HAP-1 (cell line): ENCODE results near the gene POLR3A.

Experiments
- DNase-seq, 2 experiments: peaks; one replicate each; pipeline ENCODE4 v3.0.0-alpha.2; 2016 to 2020; ENCODE audit warnings: low spot score in 2 of 2
- H3K27me3 ChIP-seq: fragments of 250-450 bp; sonication (Bioruptor Pico); 2 replicates; pipeline ENCODE4 v1.5.1; 2020; ENCODE audit warnings: low read depth, mild to moderate bottlenecking, moderate library complexity
- H3K36me3 ChIP-seq: fragments of 250-450 bp; sonication (Bioruptor Pico); replicated peaks from 2 replicates; pipeline ENCODE4 v1.5.1; 2020; ENCODE audit warnings: mild to moderate bottlenecking
- H3K4me1 ChIP-seq: fragments of 250-450 bp; sonication (Bioruptor Pico); 2 replicates; pipeline ENCODE4 v1.5.1; 2020; ENCODE audit warnings: mild to moderate bottlenecking
- H3K4me3 ChIP-seq: fragments of 250-450 bp; sonication (Bioruptor Pico); 2 replicates; pipeline ENCODE4 v1.5.1; 2020; ENCODE audit warnings: mild to moderate bottlenecking, moderate library complexity
- H3K9me3 ChIP-seq: fragments of 250-450 bp; sonication (Bioruptor Pico); 2 replicates; pipeline ENCODE4 v1.5.1; 2020; ENCODE audit warnings: mild to moderate bottlenecking, moderate library complexity
- in situ Hi-C: fragments of 300-500 bp; cut with MboI; formaldehyde crosslinking; loops from 3 replicates; pipeline ENCODE4 v1.14.3; 2020; ENCODE audit warnings: low sequenced_read_pairs, inconsistent platforms, mixed read lengths

Gene POLR3A

GRCh38 chr10:77977016-77977415 is 52.3 kb downstream of the POLR3A start:
- in situ Hi-C loops, result loop anchor here (10.0 kb wide), 1 partner anchor 122 kb away; no protein-coding TSS in a partner anchor
- Histone ChIP-seq H3K36me3 (peaks cover 53% of the 10 kb centered on the region), H3K27me3 (no peaks in the 10 kb centered on the region), H3K9me3 (no peaks in the 10 kb centered on the region), H3K4me1 (no peaks in the 10 kb centered on the region), H3K4me3 (no peak overlapping the region)
- no peak for DNase-seq

- H3K4me3 ChIP-seq, result no peak overlapping the region
- no peaks in the 10 kb centered on the region for H3K9me3 ChIP-seq
- DNase-seq, result no peak
- in situ Hi-C loops, result loop anchor here (10.0 kb wide), 1 partner anchor 120 kb away; no protein-coding TSS in a partner anchor
- H3K36me3 ChIP-seq, result peaks cover 38% of the 10 kb centered on the region
- peaks cover 7% of the 10 kb centered on the region; the same call in 1 of the 2 replicates for H3K4me1 ChIP-seq
- no peaks in the 10 kb centered on the region for H3K27me3 ChIP-seq
Observed at GRCh38 chr10:77975086-77975666, 54.1 kb downstream of the POLR3A start.

GRCh38 chr10:77974396-77975074 is 54.8 kb downstream of the POLR3A start:
- in situ Hi-C loops, result loop anchor here (10.0 kb wide), 1 partner anchor 120 kb away; no protein-coding TSS in a partner anchor
- H3K27me3 ChIP-seq, result no peaks in the 10 kb centered on the region
- peaks cover 7% of the 10 kb centered on the region; the same call in 1 of the 2 replicates for H3K4me1 ChIP-seq
- H3K9me3 ChIP-seq, result no peaks in the 10 kb centered on the region
- DNase-seq, result peak in 1 of 2 experiments; percentile 49
- no peak overlapping the region for H3K4me3 ChIP-seq
- peaks cover 32% of the 10 kb centered on the region for H3K36me3 ChIP-seq

GRCh38 chr10:77973276-77973675 is 56.0 kb downstream of the POLR3A start:
- Histone ChIP-seq H3K9me3 (no peaks in the 10 kb centered on the region), H3K27me3 (no peaks in the 10 kb centered on the region), H3K4me3 (no peak overlapping the region), H3K4me1 (peaks cover 7% of the 10 kb centered on the region; the same call in 1 of the 2 replicates), H3K36me3 (peaks cover 22% of the 10 kb centered on the region)
- in situ Hi-C loops, result loop anchor here (10.0 kb wide), 1 partner anchor 118 kb away; no protein-coding TSS in a partner anchor
- no peak for DNase-seq

GRCh38 chr10:77972148-77972547 is 57.2 kb downstream of the POLR3A start:
- Histone ChIP-seq H3K4me3 (no peak overlapping the region), H3K27me3 (no peaks in the 10 kb centered on the region), H3K36me3 (peaks cover 10% of the 10 kb centered on the region), H3K9me3 (no peaks in the 10 kb centered on the region), H3K4me1 (peaks cover 7% of the 10 kb centered on the region; the same call in 1 of the 2 replicates)
- DNase-seq, result no peak
- in situ Hi-C loops, result loop anchor here (10.0 kb wide), 1 partner anchor 117 kb away; no protein-coding TSS in a partner anchor

- Histone ChIP-seq H3K36me3 (peaks cover 7% of the 10 kb centered on the region), H3K9me3 (no peaks in the 10 kb centered on the region), H3K27me3 (no peaks in the 10 kb centered on the region), H3K4me3 (no peak overlapping the region), H3K4me1 (peaks cover 7% of the 10 kb centered on the region; the same call in 1 of the 2 replicates)
- DNase-seq, result no peak
- in situ Hi-C loops, result loop anchor here (10.0 kb wide), 1 partner anchor 117 kb away; no protein-coding TSS in a partner anchor
Observed at GRCh38 chr10:77971804-77972144, 57.5 kb downstream of the POLR3A start.

GRCh38 chr10:77970869-77971803 is 58.2 kb downstream of the POLR3A start:
- Histone ChIP-seq H3K27me3 (no peaks in the 10 kb centered on the region), H3K4me3 (no peak overlapping the region), H3K9me3 (no peaks in the 10 kb centered on the region), H3K4me1 (peaks cover 7% of the 10 kb centered on the region; the same call in 1 of the 2 replicates), H3K36me3 (peaks cover under 1% of the 10 kb centered on the region; the same call in 1 of the 2 replicates)
- in situ Hi-C loops, result loop anchor here (10.0 kb wide), 1 partner anchor 116 kb away; no protein-coding TSS in a partner anchor
- peak; percentile 29 to 31 for DNase-seq

GRCh38 chr10:77969114-77969513 is 60.2 kb downstream of the POLR3A start:
- peaks cover 7% of the 10 kb centered on the region; the same call in 1 of the 2 replicates for H3K4me1 ChIP-seq
- in situ Hi-C loops, result no loop called here
- no peak for DNase-seq

GRCh38 chr10:77967611-77968022 is 61.7 kb downstream of the POLR3A start:
- H3K27me3 ChIP-seq, result no peaks in the 10 kb centered on the region
- peaks cover 7% of the 10 kb centered on the region; the same call in 1 of the 2 replicates for H3K4me1 ChIP-seq
- in situ Hi-C loops, result no loop called here
- H3K9me3 ChIP-seq, result peaks cover 14% of the 10 kb centered on the region
- H3K4me3 ChIP-seq, result no peak overlapping the region
- no peak for DNase-seq
- no peaks in the 10 kb centered on the region for H3K36me3 ChIP-seq

More at GRCh38 chr10:77969114-77969513, 60.2 kb downstream of the POLR3A start:
- Histone ChIP-seq H3K27me3 (no peaks in the 10 kb centered on the region), H3K36me3 (no peaks in the 10 kb centered on the region), H3K9me3 (peaks cover 7% of the 10 kb centered on the region), H3K4me3 (no peak overlapping the region)

- Histone ChIP-seq H3K27me3 (no peaks in the 10 kb centered on the region), H3K4me1 (no peaks in the 10 kb centered on the region), H3K36me3 (no peaks in the 10 kb centered on the region), H3K4me3 (no peak overlapping the region), H3K9me3 (peaks cover 14% of the 10 kb centered on the region)
- in situ Hi-C loops, result no loop called here
- no peak for DNase-seq
Observed at GRCh38 chr10:77965294-77965693, 64.0 kb downstream of the POLR3A start.

GRCh38 chr10:77964811-77965210 is 64.5 kb downstream of the POLR3A start:
- Histone ChIP-seq H3K36me3 (no peaks in the 10 kb centered on the region), H3K4me3 (no peak overlapping the region), H3K27me3 (no peaks in the 10 kb centered on the region), H3K9me3 (peaks cover 14% of the 10 kb centered on the region), H3K4me1 (no peaks in the 10 kb centered on the region)
- DNase-seq, result no peak
- in situ Hi-C loops, result no loop called here

- H3K36me3 ChIP-seq, result no peaks in the 10 kb centered on the region
- peaks cover 14% of the 10 kb centered on the region for H3K9me3 ChIP-seq
- H3K4me1 ChIP-seq, result no peaks in the 10 kb centered on the region
- H3K27me3 ChIP-seq, result no peaks in the 10 kb centered on the region
- no peak overlapping the region for H3K4me3 ChIP-seq
- no peak for DNase-seq
- in situ Hi-C loops, result no loop called here
Observed at GRCh38 chr10:77963901-77964300, 65.4 kb downstream of the POLR3A start.
